ENCODE measurements around the gene CCDC154. TPM values are rescaled to one million over a fixed set of nuclear protein-coding genes. Genes with fewer than 3 reads are reported as not detected.

CCDC154 gene
- total RNA-seq, 1 donor from 2014 or later = 1.5 TPM

DNA sequence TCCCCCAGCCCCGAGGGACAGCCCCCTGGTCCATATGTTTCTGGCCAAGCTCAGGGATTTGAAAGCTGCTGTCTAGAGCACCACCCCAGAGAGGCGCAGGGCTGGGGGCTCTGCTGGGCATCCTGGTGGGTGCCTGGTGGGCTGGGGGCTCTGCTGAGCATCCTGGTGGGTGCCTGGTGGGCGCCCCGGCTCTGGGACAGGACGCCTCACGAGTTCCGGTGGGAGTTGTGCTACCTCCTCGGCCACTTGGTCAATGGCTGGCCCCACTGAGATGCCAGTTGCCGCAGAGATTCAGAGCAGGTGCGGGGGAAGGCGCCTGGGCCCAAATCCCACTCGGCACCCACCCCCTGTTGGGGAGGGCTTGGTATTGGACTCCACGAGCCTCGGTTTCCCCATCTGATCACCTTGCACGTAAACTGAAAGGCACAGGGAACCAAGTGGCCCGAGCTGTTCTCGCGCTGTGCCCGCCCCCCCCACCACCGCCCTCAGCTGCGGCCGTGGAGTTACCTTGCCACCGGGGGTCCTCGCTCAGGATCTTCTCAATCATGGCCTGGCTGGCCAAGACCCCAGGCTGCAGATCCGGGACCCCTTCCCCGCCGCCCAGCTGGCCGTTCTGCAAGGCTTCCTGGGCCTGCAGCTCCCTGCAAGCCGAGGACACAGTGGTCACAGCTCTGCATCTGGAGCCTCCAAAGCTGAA, 43.1 kb downstream of the CCDC154 start:
- Histone ChIP-seq H3K27me3 (ENCODE audit: insufficient read depth, low read length) (no peaks in the 10 kb centered on the region), H3K36me3 (ENCODE audit: insufficient read depth, low read length) (no peaks in the 10 kb centered on the region), H2AFZ (ENCODE audit: low read depth, low read length) (no peak overlapping the region), H4K20me1 (ENCODE audit: insufficient read depth, low read length) (peaks cover 16% of the 10 kb centered on the region), H3K79me2 (ENCODE audit: insufficient read depth, low read length) (no peaks in the 10 kb centered on the region), H3K4me1 (ENCODE audit: insufficient read depth, low read length) (no peaks in the 10 kb centered on the region), H3K9ac (ENCODE audit: low read length) (no peak overlapping the region), H3K27ac (ENCODE audit: low read depth, low read length) (no peak overlapping the region), H3K4me2 (ENCODE audit: low read length) (no peak overlapping the region), H3K9me3 (ENCODE audit: insufficient read depth, low read depth, low read length) (no peaks in the 10 kb centered on the region), H3K4me3 (ENCODE audit: insufficient read depth, low read depth, low read length) (no peak overlapping the region)
- TF ChIP-seq EZH2 (IDR thresholded peaks at IDR 0.05; ENCODE audit: insufficient read depth, low read length) = no peak
- TF ChIP-seq, protein P1, sequence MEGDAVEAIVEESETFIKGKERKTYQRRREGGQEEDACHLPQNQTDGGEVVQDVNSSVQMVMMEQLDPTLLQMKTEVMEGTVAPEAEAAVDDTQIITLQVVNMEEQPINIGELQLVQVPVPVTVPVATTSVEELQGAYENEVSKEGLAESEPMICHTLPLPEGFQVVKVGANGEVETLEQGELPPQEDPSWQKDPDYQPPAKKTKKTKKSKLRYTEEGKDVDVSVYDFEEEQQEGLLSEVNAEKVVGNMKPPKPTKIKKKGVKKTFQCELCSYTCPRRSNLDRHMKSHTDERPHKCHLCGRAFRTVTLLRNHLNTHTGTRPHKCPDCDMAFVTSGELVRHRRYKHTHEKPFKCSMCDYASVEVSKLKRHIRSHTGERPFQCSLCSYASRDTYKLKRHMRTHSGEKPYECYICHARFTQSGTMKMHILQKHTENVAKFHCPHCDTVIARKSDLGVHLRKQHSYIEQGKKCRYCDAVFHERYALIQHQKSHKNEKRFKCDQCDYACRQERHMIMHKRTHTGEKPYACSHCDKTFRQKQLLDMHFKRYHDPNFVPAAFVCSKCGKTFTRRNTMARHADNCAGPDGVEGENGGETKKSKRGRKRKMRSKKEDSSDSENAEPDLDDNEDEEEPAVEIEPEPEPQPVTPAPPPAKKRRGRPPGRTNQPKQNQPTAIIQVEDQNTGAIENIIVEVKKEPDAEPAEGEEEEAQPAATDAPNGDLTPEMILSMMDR (IDR thresholded peaks at IDR 0.05; ENCODE audit: insufficient read depth, low read depth, low read length) = no peak
- H3K9me3 Mint-ChIP-seq (ENCODE audit: unreplicated experiment) = no peaks in the 10 kb centered on the region
- H3K27me3 Mint-ChIP-seq (ENCODE audit: low read depth, unreplicated experiment) = no peaks in the 10 kb centered on the region
- no peak overlapping the region for H3K4me3 Mint-ChIP-seq (ENCODE audit: unreplicated experiment)
- H3K4me1 Mint-ChIP-seq (ENCODE audit: low read depth, unreplicated experiment) = no peaks in the 10 kb centered on the region
- FAIRE-seq = no peak
- H3K27ac Mint-ChIP-seq (ENCODE audit: unreplicated experiment) = no peak overlapping the region
- H3K36me3 Mint-ChIP-seq (ENCODE audit: low read depth, unreplicated experiment) = peaks cover 21% of the 10 kb centered on the region
- no peak for DNase-seq (ENCODE audit: low read depth)

DNA sequence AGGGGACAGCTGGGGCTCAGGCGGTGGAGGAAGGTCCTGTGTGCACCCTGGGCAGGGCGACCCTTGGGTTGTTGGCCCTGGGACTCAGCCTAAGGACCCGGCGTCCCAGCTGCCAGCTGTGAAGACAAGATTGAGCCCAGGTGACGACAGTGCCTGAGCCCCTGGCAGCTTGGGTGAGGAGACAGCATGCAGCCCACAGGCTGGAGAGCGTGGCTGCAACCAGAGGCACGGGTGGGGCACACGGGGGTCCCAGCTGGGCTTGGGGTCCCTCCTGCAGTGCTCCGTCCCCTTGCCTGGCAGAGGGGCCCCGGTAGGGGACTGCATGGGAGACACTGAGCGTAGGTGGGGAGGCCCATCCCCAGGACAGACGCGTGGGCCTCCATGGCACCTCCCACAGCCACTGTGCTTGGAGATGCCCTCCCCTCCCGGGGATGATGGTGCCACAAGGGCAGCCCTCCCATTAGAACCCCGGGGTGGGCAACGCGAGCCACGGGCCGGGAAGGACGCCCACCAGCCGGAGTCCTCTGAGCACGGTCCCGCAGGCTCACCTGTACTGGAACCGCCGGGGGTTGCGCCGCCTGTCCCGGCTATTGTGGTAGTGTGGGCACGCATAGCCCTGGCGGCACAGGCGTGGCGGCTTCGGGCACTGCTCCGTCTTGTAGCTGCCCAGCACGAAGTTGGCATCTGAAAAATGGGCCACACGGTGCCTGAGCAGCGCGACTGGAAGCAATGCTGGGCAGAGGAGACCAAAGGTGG, 45.4 kb downstream of the CCDC154 start:
- Histone ChIP-seq H3K36me3 (ENCODE audit: insufficient read depth, low read length) (no peaks in the 10 kb centered on the region), H3K27ac (ENCODE audit: low read depth, low read length) (no peak overlapping the region), H3K4me1 (ENCODE audit: insufficient read depth, low read length) (no peaks in the 10 kb centered on the region), H4K20me1 (ENCODE audit: insufficient read depth, low read length) (peaks cover 8% of the 10 kb centered on the region), H3K4me2 (ENCODE audit: low read length) (no peak overlapping the region), H3K27me3 (ENCODE audit: insufficient read depth, low read length) (no peaks in the 10 kb centered on the region), H3K9ac (ENCODE audit: low read length) (no peak overlapping the region), H3K4me3 (ENCODE audit: insufficient read depth, low read depth, low read length) (no peak overlapping the region), H2AFZ (ENCODE audit: low read depth, low read length) (no peak overlapping the region), H3K79me2 (ENCODE audit: insufficient read depth, low read length) (no peaks in the 10 kb centered on the region), H3K9me3 (ENCODE audit: insufficient read depth, low read depth, low read length) (no peaks in the 10 kb centered on the region)
- Mint-ChIP-seq H3K4me3 (ENCODE audit: unreplicated experiment) (no peak overlapping the region), H3K4me1 (ENCODE audit: low read depth, unreplicated experiment) (no peaks in the 10 kb centered on the region), H3K36me3 (ENCODE audit: low read depth, unreplicated experiment) (peaks cover 21% of the 10 kb centered on the region), H3K9me3 (ENCODE audit: unreplicated experiment) (no peaks in the 10 kb centered on the region), H3K27ac (ENCODE audit: unreplicated experiment) (no peak overlapping the region), H3K27me3 (ENCODE audit: low read depth, unreplicated experiment) (no peaks in the 10 kb centered on the region)
- no peak for FAIRE-seq
- TF ChIP-seq EZH2 (IDR thresholded peaks at IDR 0.05; ENCODE audit: insufficient read depth, low read length) = no peak
- TF ChIP-seq, protein P1 (IDR thresholded peaks at IDR 0.05; ENCODE audit: insufficient read depth, low read depth, low read length) = no peak
- DNase-seq (ENCODE audit: low read depth) = no peak

DNA sequence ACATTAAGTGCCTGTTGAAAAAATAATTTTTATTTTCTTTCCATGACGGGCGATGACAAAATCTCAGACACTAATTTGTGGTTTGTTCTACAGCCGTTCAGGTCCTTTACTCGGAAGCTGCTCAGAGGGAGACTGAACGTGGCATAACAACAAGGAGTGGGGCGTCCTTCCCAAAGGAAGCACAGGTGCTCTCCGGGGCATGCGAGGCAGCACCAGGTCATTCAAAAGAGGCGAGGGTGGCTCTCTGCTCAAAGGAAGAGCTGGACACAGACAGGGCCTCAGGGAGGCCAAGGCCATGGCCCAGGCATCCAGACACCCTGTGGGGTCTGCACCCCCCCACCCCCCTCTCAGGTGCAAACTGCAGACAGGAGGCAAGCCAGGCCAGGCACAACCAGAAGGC, 46.0 kb downstream of the CCDC154 start:
- Histone ChIP-seq H3K9me3 (ENCODE audit: insufficient read depth, low read depth, low read length) (no peaks in the 10 kb centered on the region), H3K27ac (ENCODE audit: low read depth, low read length) (no peak overlapping the region), H3K4me1 (ENCODE audit: insufficient read depth, low read length) (no peaks in the 10 kb centered on the region), H2AFZ (ENCODE audit: low read depth, low read length) (no peak overlapping the region), H3K36me3 (ENCODE audit: insufficient read depth, low read length) (no peaks in the 10 kb centered on the region), H3K27me3 (ENCODE audit: insufficient read depth, low read length) (no peaks in the 10 kb centered on the region), H3K4me3 (ENCODE audit: insufficient read depth, low read depth, low read length) (no peak overlapping the region), H3K4me2 (ENCODE audit: low read length) (no peak overlapping the region), H4K20me1 (ENCODE audit: insufficient read depth, low read length) (peaks cover 4% of the 10 kb centered on the region), H3K79me2 (ENCODE audit: insufficient read depth, low read length) (no peaks in the 10 kb centered on the region), H3K9ac (ENCODE audit: low read length) (no peak overlapping the region)
- H3K4me1 Mint-ChIP-seq (ENCODE audit: low read depth, unreplicated experiment) = no peaks in the 10 kb centered on the region
- H3K27me3 Mint-ChIP-seq (ENCODE audit: low read depth, unreplicated experiment) = no peaks in the 10 kb centered on the region
- no peak overlapping the region for H3K27ac Mint-ChIP-seq (ENCODE audit: unreplicated experiment)
- H3K9me3 Mint-ChIP-seq (ENCODE audit: unreplicated experiment) = no peaks in the 10 kb centered on the region
- FAIRE-seq = no peak
- H3K36me3 Mint-ChIP-seq (ENCODE audit: low read depth, unreplicated experiment) = peaks cover 20% of the 10 kb centered on the region
- H3K4me3 Mint-ChIP-seq (ENCODE audit: unreplicated experiment) = no peak overlapping the region
- DNase-seq (ENCODE audit: low read depth) = no peak
- TF ChIP-seq EZH2 (IDR thresholded peaks at IDR 0.05; ENCODE audit: insufficient read depth, low read length) = no peak
- TF ChIP-seq, protein P1 (IDR thresholded peaks at IDR 0.05; ENCODE audit: insufficient read depth, low read depth, low read length) = no peak
